Stimulated activated naive CD8-positive, alpha-beta T cell treated with anti-CD3 and anti-CD28 coated beads, Interleukin-15, Interleukin-2, amounts not matched to agents 100 ng/mL and 50 ng/mL, for 24 hours (primary cell): Measurements from ENCODE around the gene SPECC1.
"Not testable (repeated sequence)": the region's sequence is repeated elsewhere in the genome, so short reads cannot be mapped to it uniquely, and the experiment has no call there.

Experiments
- H3K27ac Mint-ChIP-seq: one replicate; pipeline ENCODE4 v1.8.0; 2021; ENCODE audit warnings: mild to moderate bottlenecking, mixed read lengths
- H3K27me3 Mint-ChIP-seq: one replicate; pipeline ENCODE4 v1.8.0; 2021; ENCODE audit warnings: mixed read lengths
- H3K36me3 Mint-ChIP-seq: one replicate; pipeline ENCODE4 v1.8.0; 2021; ENCODE audit warnings: low read depth, mixed read lengths
- H3K4me1 Mint-ChIP-seq: one replicate; pipeline ENCODE4 v1.8.0; 2021; ENCODE audit warnings: low read depth, mixed read lengths
- H3K4me3 Mint-ChIP-seq: one replicate; pipeline ENCODE4 v1.8.0; 2021; ENCODE audit warnings: mild to moderate bottlenecking, mixed read lengths
- H3K9me3 Mint-ChIP-seq: one replicate; pipeline ENCODE4 v1.8.0; 2021; ENCODE audit warnings: mixed read lengths

SPECC1 gene

DNA sequence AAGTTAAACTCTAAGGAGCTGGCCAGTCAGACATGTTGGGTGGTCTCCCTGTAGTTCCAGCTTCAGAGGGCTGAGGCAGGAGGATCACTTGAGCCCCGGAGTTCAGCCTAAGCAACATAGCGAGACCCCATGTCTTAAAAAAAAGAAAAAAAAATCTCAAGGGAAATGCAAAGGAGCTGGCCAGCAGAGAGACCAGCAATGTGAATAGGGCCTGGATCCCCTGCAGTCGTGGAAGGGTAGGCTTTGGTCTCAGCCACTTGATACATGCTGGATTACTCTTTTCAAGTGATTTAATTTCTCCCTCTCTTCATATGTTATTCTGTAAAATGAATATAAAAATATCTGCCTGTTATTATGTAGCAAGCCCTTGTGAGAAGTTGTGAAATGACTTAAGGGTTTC is 207.7 kb downstream of the SPECC1 start:
- Mint-ChIP-seq H3K4me3 (no peak overlapping the region), H3K9me3 (no peaks in the 10 kb centered on the region), H3K27me3 (no peaks in the 10 kb centered on the region), H3K4me1 (no peaks in the 10 kb centered on the region), H3K27ac (no peak overlapping the region), H3K36me3 (no peaks in the 10 kb centered on the region)

DNA sequence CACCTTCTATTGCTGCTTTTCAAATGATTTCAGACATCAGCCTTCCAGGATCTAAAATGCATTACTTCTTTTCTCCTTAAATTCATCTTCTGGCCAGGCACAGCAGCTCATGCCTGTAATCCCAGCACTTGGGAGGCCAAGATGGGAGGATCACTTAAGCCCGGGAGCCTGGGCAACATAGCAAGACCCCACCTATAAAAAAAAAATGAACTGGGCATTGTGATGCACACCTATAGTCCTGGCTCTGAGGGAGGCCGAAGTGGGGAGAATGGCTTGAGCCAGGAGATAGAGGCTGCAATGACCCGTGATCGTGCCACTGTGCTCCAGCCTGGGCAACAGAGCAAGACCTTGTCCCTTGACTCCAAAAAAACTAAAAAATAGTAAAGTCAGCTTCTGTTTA is 208.5 kb downstream of the SPECC1 start:
- H3K4me3 Mint-ChIP-seq, result no peak overlapping the region
- no peaks in the 10 kb centered on the region for H3K36me3 Mint-ChIP-seq
- H3K4me1 Mint-ChIP-seq, result no peaks in the 10 kb centered on the region
- H3K27me3 Mint-ChIP-seq, result no peaks in the 10 kb centered on the region
- no peak overlapping the region for H3K27ac Mint-ChIP-seq
- H3K9me3 Mint-ChIP-seq, result no peaks in the 10 kb centered on the region

- Mint-ChIP-seq H3K27ac (no peak overlapping the region), H3K9me3 (no peaks in the 10 kb centered on the region), H3K4me1 (no peaks in the 10 kb centered on the region), H3K27me3 (no peaks in the 10 kb centered on the region), H3K4me3 (no peak overlapping the region), H3K36me3 (no peaks in the 10 kb centered on the region)
Observed at GRCh38 chr17:20218272-20218671, 209.1 kb downstream of the SPECC1 start.

DNA sequence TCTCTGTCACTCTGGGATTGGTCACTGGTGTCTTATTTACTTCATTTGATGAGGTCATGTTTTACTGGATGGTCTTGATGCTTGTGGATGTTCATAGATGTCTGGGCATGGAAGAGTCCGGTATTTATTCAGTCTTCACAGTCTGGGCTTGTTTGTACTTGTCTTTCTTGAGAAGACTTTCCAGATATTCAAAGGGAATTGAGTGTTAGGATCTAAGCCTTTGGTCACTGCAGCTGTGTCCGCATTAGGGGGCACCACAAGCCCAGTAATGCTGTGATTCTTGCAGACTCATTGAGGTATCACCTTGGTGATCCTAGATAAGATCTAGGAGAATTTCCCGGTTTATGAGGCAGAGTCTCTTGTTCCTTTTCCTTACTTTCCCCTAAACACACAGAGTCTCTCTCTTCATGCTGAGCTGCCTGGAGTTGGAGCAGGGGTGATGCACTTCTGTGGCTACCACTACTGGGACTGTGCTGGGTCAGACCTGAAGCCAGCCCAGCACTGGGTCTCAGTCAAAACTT is 214.7 kb downstream of the SPECC1 start:
- H3K4me1 Mint-ChIP-seq, result peaks cover 7% of the 10 kb centered on the region
- H3K27me3 Mint-ChIP-seq, result no peaks in the 10 kb centered on the region
- no peak overlapping the region for H3K27ac Mint-ChIP-seq
- no peaks in the 10 kb centered on the region for H3K9me3 Mint-ChIP-seq
- no peaks in the 10 kb centered on the region for H3K36me3 Mint-ChIP-seq
- H3K4me3 Mint-ChIP-seq, result no peak overlapping the region

DNA sequence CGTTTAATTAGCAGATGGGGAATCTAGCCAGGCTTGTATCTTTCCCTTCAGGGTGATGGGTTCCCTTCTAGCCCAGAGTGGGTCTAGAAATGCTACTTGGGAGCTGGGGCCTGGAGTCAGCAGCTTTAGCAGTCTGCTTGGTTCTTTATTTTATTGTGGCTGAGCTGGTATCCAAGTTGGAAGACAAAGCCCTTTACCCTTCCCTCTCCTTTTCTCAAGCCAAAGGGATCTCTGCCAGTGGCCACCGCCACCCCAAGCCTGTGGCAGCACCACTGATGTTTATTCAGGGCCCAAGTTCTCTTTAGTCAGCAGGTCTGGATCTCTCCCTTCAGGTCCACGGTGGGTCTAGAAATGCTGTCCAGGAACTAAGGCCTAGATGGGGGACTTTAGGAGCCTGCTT is 215.2 kb downstream of the SPECC1 start:
- H3K4me1 Mint-ChIP-seq, result peaks cover 7% of the 10 kb centered on the region
- no peak overlapping the region for H3K4me3 Mint-ChIP-seq
- H3K27ac Mint-ChIP-seq, result no peak overlapping the region
- no peaks in the 10 kb centered on the region for H3K27me3 Mint-ChIP-seq
- no peaks in the 10 kb centered on the region for H3K36me3 Mint-ChIP-seq
- H3K9me3 Mint-ChIP-seq, result no peaks in the 10 kb centered on the region

- Mint-ChIP-seq H3K36me3 (no peaks in the 10 kb centered on the region), H3K4me3 (no peak overlapping the region), H3K9me3 (no peaks in the 10 kb centered on the region), H3K27me3 (no peaks in the 10 kb centered on the region), H3K4me1 (peaks cover 7% of the 10 kb centered on the region), H3K27ac (no peak overlapping the region)
Observed at GRCh38 chr17:20225162-20226115, 216.3 kb downstream of the SPECC1 start.

GRCh38 chr17:20226814-20227482 is 217.8 kb downstream of the SPECC1 start:
- H3K27ac Mint-ChIP-seq, result no peak overlapping the region

DNA sequence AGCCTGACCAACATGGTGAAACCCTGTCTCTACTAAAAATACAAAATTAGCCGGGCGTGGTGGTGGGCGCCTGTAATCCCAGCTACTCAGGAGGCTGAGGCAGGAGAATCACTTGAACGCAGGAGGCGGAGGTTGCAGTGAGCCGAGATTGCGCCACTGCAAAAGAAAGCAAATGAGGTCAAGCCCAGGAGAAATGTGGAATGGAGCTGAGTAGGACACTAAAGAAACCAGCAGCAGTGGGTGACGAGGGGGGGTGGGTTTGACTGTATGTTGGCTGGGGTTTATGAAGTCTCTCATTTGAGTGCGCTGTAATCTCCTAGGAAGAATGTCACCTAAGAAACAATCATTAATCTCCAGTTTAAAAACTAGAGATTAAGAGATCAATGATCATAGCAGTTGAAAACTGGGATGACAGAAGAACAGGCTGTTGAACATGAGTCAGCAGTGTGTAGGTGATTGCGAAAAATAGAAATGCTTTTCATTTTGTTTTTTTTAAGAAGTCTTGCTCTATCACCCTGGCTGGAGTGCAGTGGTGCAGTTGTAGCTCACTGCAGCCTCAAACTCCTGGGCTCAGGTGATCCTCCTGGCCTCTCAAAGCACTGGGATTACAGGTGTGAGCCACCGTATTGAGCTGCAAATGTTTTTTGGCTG is 218.7 kb downstream of the SPECC1 start:
- H3K27ac Mint-ChIP-seq, H3K4me1 Mint-ChIP-seq, H3K9me3 Mint-ChIP-seq, H3K4me3 Mint-ChIP-seq, H3K36me3 Mint-ChIP-seq, H3K27me3 Mint-ChIP-seq: not testable (repeated sequence)

More at GRCh38 chr17:20226814-20227482, 217.8 kb downstream of the SPECC1 start:
- Mint-ChIP-seq H3K27me3 (no peaks in the 10 kb centered on the region), H3K36me3 (no peaks in the 10 kb centered on the region), H3K9me3 (no peaks in the 10 kb centered on the region), H3K4me3 (no peak overlapping the region), H3K4me1 (peaks cover 7% of the 10 kb centered on the region)

DNA sequence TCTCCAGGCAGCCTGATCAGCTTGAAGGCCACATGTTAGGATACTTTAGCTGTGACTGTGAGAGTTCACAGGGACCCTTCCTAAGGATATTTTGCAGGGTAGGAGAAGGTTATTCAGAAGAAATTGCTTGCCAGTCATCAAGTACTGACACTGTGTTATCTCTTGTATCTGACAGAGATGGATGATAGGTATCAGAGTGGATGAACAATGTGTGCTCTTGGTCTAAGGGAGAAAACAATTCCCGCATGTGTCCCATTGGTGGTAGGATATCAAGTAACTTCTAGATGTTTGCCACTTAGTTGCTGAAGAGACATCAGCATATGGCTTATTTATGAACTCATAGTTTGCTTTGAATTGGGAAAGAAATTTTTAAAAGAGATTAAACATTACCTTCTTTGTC is 219.3 kb downstream of the SPECC1 start:
- peaks cover 10% of the 10 kb centered on the region for H3K4me1 Mint-ChIP-seq
- H3K4me3 Mint-ChIP-seq, result no peak overlapping the region
- H3K36me3 Mint-ChIP-seq, result no peaks in the 10 kb centered on the region
- H3K9me3 Mint-ChIP-seq, result no peaks in the 10 kb centered on the region
- H3K27ac Mint-ChIP-seq, result no peak overlapping the region
- no peaks in the 10 kb centered on the region for H3K27me3 Mint-ChIP-seq

DNA sequence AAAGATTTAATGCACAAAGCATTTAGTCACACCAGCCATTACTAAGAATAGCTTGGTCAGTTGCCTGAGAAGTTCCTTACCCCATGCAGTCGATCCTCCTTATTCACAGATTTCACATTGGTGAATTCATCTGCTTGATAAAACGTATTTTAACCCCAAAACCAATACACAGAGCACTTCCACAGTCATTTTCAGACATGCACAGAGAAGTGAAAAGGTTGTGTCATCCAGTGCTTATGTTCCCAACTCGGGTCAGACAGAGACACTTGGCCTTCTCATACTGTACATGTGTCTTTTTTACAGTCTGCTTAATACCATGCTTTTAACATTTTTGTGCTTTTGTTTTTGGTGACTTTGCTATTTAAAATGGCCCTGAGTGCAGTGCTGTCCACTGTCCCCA is 219.7 kb downstream of the SPECC1 start:
- no peaks in the 10 kb centered on the region for H3K27me3 Mint-ChIP-seq
- H3K4me1 Mint-ChIP-seq, result peaks cover 15% of the 10 kb centered on the region
- no peak overlapping the region for H3K27ac Mint-ChIP-seq
- no peak overlapping the region for H3K4me3 Mint-ChIP-seq
- H3K9me3 Mint-ChIP-seq, result no peaks in the 10 kb centered on the region
- no peaks in the 10 kb centered on the region for H3K36me3 Mint-ChIP-seq

- H3K4me3 Mint-ChIP-seq, result no peak overlapping the region
- peaks cover 4% of the 10 kb centered on the region for H3K9me3 Mint-ChIP-seq
- no peaks in the 10 kb centered on the region for H3K27me3 Mint-ChIP-seq
- no peak overlapping the region for H3K27ac Mint-ChIP-seq
- H3K36me3 Mint-ChIP-seq, result no peaks in the 10 kb centered on the region
- peaks cover 30% of the 10 kb centered on the region for H3K4me1 Mint-ChIP-seq
Observed at GRCh38 chr17:20230924-20231323, 221.8 kb downstream of the SPECC1 start.

GRCh38 chr17:20232611-20233010 is 223.5 kb downstream of the SPECC1 start:
- H3K4me1 Mint-ChIP-seq, result peaks cover 23% of the 10 kb centered on the region
- no peak overlapping the region for H3K4me3 Mint-ChIP-seq
- no peaks in the 10 kb centered on the region for H3K36me3 Mint-ChIP-seq
- H3K27me3 Mint-ChIP-seq, result no peaks in the 10 kb centered on the region
- no peak overlapping the region for H3K27ac Mint-ChIP-seq
- peaks cover 4% of the 10 kb centered on the region for H3K9me3 Mint-ChIP-seq

GRCh38 chr17:20234276-20234675 is 225.1 kb downstream of the SPECC1 start:
- H3K4me1 Mint-ChIP-seq, result peaks cover 23% of the 10 kb centered on the region
- peak overlapping the region; percentile 75 for H3K27ac Mint-ChIP-seq
- H3K4me3 Mint-ChIP-seq, result peak overlapping the region; percentile 22
- no peaks in the 10 kb centered on the region for H3K27me3 Mint-ChIP-seq
- H3K36me3 Mint-ChIP-seq, result no peaks in the 10 kb centered on the region
- H3K9me3 Mint-ChIP-seq, result peaks cover 4% of the 10 kb centered on the region

- H3K36me3 Mint-ChIP-seq, result no peaks in the 10 kb centered on the region
- no peak overlapping the region for H3K4me3 Mint-ChIP-seq
- H3K4me1 Mint-ChIP-seq, result peaks cover 23% of the 10 kb centered on the region
- no peak overlapping the region for H3K27ac Mint-ChIP-seq
- peaks cover 4% of the 10 kb centered on the region for H3K9me3 Mint-ChIP-seq
- H3K27me3 Mint-ChIP-seq, result no peaks in the 10 kb centered on the region
Observed at GRCh38 chr17:20235747-20236146, 226.6 kb downstream of the SPECC1 start.
